Measurements from ENCODE around the gene VARS2. TPM values are rescaled to one million over a fixed set of nuclear protein-coding genes. Genes with fewer than 3 reads are reported as not detected.

The VARS2 gene
- total RNA-seq, 1 donor from 2014 or later = 20.0 TPM

- Mint-ChIP-seq H3K27me3 (ENCODE audit: unreplicated experiment) (peaks cover 9% of the 10 kb centered on the region), H3K27ac (ENCODE audit: unreplicated experiment) (no peak overlapping the region), H3K4me1 (ENCODE audit: unreplicated experiment) (peaks cover 2% of the 10 kb centered on the region), H3K36me3 (ENCODE audit: low read depth, unreplicated experiment) (peaks cover 5% of the 10 kb centered on the region), H3K4me3 (ENCODE audit: unreplicated experiment) (no peak overlapping the region), H3K9me3 (ENCODE audit: unreplicated experiment) (no peaks in the 10 kb centered on the region)
- no peak for TF ChIP-seq CTCF (IDR thresholded peaks at IDR 0.05; ENCODE audit: unreplicated experiment)
- DNase-seq (ENCODE audit: low spot score) = no peak
Observed at GRCh38 chr6:30895343-30895742, 18.7 kb upstream of the VARS2 start.

- H3K4me1 Mint-ChIP-seq (ENCODE audit: unreplicated experiment) = peaks cover 2% of the 10 kb centered on the region
- H3K27me3 Mint-ChIP-seq (ENCODE audit: unreplicated experiment) = peaks cover 9% of the 10 kb centered on the region
- no peak overlapping the region for H3K27ac Mint-ChIP-seq (ENCODE audit: unreplicated experiment)
- H3K9me3 Mint-ChIP-seq (ENCODE audit: unreplicated experiment) = no peaks in the 10 kb centered on the region
- H3K36me3 Mint-ChIP-seq (ENCODE audit: low read depth, unreplicated experiment) = peaks cover 5% of the 10 kb centered on the region
- no peak overlapping the region for H3K4me3 Mint-ChIP-seq (ENCODE audit: unreplicated experiment)
- no peak for DNase-seq (ENCODE audit: low spot score)
- TF ChIP-seq CTCF (IDR thresholded peaks at IDR 0.05; ENCODE audit: unreplicated experiment) = no peak
Observed at GRCh38 chr6:30896541-30896940, 17.5 kb upstream of the VARS2 start.

- H3K4me3 Mint-ChIP-seq (ENCODE audit: unreplicated experiment) = no peak overlapping the region
- H3K9me3 Mint-ChIP-seq (ENCODE audit: unreplicated experiment) = no peaks in the 10 kb centered on the region
- H3K27me3 Mint-ChIP-seq (ENCODE audit: unreplicated experiment) = peaks cover 5% of the 10 kb centered on the region
- no peaks in the 10 kb centered on the region for H3K36me3 Mint-ChIP-seq (ENCODE audit: low read depth, unreplicated experiment)
- no peak for TF ChIP-seq CTCF (IDR thresholded peaks at IDR 0.05; ENCODE audit: unreplicated experiment)
- no peaks in the 10 kb centered on the region for H3K4me1 Mint-ChIP-seq (ENCODE audit: unreplicated experiment)
- DNase-seq (ENCODE audit: low spot score) = no peak
- H3K27ac Mint-ChIP-seq (ENCODE audit: unreplicated experiment) = no peak overlapping the region
Observed at GRCh38 chr6:30897882-30898281, 16.2 kb upstream of the VARS2 start.

- DNase-seq (ENCODE audit: low spot score) = no peak
- H3K9me3 Mint-ChIP-seq (ENCODE audit: unreplicated experiment) = no peaks in the 10 kb centered on the region
- H3K27ac Mint-ChIP-seq (ENCODE audit: unreplicated experiment) = no peak overlapping the region
- H3K27me3 Mint-ChIP-seq (ENCODE audit: unreplicated experiment) = peaks cover 5% of the 10 kb centered on the region
- no peaks in the 10 kb centered on the region for H3K4me1 Mint-ChIP-seq (ENCODE audit: unreplicated experiment)
- TF ChIP-seq CTCF (IDR thresholded peaks at IDR 0.05; ENCODE audit: unreplicated experiment) = no peak
- H3K4me3 Mint-ChIP-seq (ENCODE audit: unreplicated experiment) = no peak overlapping the region
- no peaks in the 10 kb centered on the region for H3K36me3 Mint-ChIP-seq (ENCODE audit: low read depth, unreplicated experiment)
Observed at GRCh38 chr6:30898750-30899360, 15.2 kb upstream of the VARS2 start.

GRCh38 chr6:30900863-30901417 lies 13.1 kb upstream of the VARS2 start:
- Mint-ChIP-seq H3K27ac (ENCODE audit: unreplicated experiment) (no peak overlapping the region), H3K27me3 (ENCODE audit: unreplicated experiment) (peaks cover 4% of the 10 kb centered on the region)
- no peak for DNase-seq (ENCODE audit: low spot score)

More at GRCh38 chr6:30900863-30901417, 13.1 kb upstream of the VARS2 start:
- TF ChIP-seq CTCF (IDR thresholded peaks at IDR 0.05; ENCODE audit: unreplicated experiment) = no peak
- Mint-ChIP-seq H3K4me3 (ENCODE audit: unreplicated experiment) (no peak overlapping the region), H3K4me1 (ENCODE audit: unreplicated experiment) (no peaks in the 10 kb centered on the region), H3K36me3 (ENCODE audit: low read depth, unreplicated experiment) (no peaks in the 10 kb centered on the region), H3K9me3 (ENCODE audit: unreplicated experiment) (no peaks in the 10 kb centered on the region)
